HG03025 (cell line): ENCODE data around the gene KIAA0513.

Source experiments
- ATAC-seq: cut with Tn5 transposase; IDR thresholded peaks from one replicate; pipeline ENCODE4 v1.9.1; 2021; ENCODE audit warnings: mild to moderate bottlenecking, moderate library complexity; ENCODE audit not compliant: unreplicated experiment, low FRiP score

Gene KIAA0513

GRCh38 chr16:85142129-85142513 lies 114.5 kb downstream of the KIAA0513 start:
- ATAC-seq: no peak

GRCh38 chr16:85142771-85143211 lies 115.2 kb downstream of the KIAA0513 start:
- no peak for ATAC-seq
